HAP-1 (cell line): ENCODE results near the gene SPAG17.
A peak's percentile ranks its signal among the peaks of the same experiment; 100 is the strongest.

Experiments
- DNase-seq, 2 experiments: peaks; one replicate each; pipeline ENCODE4 v3.0.0-alpha.2; 2016 to 2020; ENCODE audit warnings: low spot score in 2 of 2
- H3K27me3 ChIP-seq: fragments of 250-450 bp; sonication (Bioruptor Pico); 2 replicates; pipeline ENCODE4 v1.5.1; 2020; ENCODE audit warnings: low read depth, mild to moderate bottlenecking, moderate library complexity
- H3K36me3 ChIP-seq: fragments of 250-450 bp; sonication (Bioruptor Pico); replicated peaks from 2 replicates; pipeline ENCODE4 v1.5.1; 2020; ENCODE audit warnings: mild to moderate bottlenecking
- H3K4me1 ChIP-seq: fragments of 250-450 bp; sonication (Bioruptor Pico); 2 replicates; pipeline ENCODE4 v1.5.1; 2020; ENCODE audit warnings: mild to moderate bottlenecking
- H3K4me3 ChIP-seq: fragments of 250-450 bp; sonication (Bioruptor Pico); 2 replicates; pipeline ENCODE4 v1.5.1; 2020; ENCODE audit warnings: mild to moderate bottlenecking, moderate library complexity
- H3K9me3 ChIP-seq: fragments of 250-450 bp; sonication (Bioruptor Pico); 2 replicates; pipeline ENCODE4 v1.5.1; 2020; ENCODE audit warnings: mild to moderate bottlenecking, moderate library complexity
- in situ Hi-C: fragments of 300-500 bp; cut with MboI; formaldehyde crosslinking; loops from 3 replicates; pipeline ENCODE4 v1.14.3; 2020; ENCODE audit warnings: low sequenced_read_pairs, inconsistent platforms, mixed read lengths

Gene SPAG17

GRCh38 chr1:118185084-118185832 lies at the start of gene SPAG17:
TSS of gene SPAG17 (minus strand) at chr1:118185228. CDS start at chr1:118185157, 71 bp downstream.
- H3K27me3 ChIP-seq: no peaks in the 10 kb centered on the region
- H3K4me3 ChIP-seq: peak within 1 kb of the TSS; percentile 36
- DNase-seq: peak; percentile 82 to 95
- in situ Hi-C loops: no loop called here
- peaks cover 20% of the 10 kb centered on the region for H3K4me1 ChIP-seq
- no peaks in the 10 kb centered on the region for H3K9me3 ChIP-seq
- no peaks in the 10 kb centered on the region for H3K36me3 ChIP-seq

DNA sequence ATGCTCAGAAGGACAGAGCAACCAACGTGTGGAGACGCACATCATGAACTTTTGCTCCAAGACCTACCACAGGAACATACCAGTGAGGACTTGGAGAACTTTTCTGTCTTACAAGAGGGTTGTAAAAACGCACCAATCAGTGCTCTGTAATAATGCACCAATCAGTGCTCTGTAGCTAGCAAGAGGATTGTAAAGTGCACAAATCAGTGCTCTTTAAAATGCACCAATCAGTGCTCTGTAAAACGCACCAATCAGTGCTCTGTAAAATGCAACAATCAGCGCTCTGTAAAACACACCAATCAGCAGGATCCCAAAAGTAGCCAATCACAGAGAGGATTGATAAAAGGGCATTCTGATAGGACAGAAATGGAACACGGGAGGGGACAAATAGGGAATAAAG lies 40.4 kb upstream of the SPAG17 start:
- Histone ChIP-seq H3K4me1 (peaks cover 5% of the 10 kb centered on the region), H3K27me3 (no peaks in the 10 kb centered on the region), H3K36me3 (no peaks in the 10 kb centered on the region), H3K9me3 (no peaks in the 10 kb centered on the region), H3K4me3 (no peak overlapping the region)
- DNase-seq: no peak
- in situ Hi-C loops: no loop called here

DNA sequence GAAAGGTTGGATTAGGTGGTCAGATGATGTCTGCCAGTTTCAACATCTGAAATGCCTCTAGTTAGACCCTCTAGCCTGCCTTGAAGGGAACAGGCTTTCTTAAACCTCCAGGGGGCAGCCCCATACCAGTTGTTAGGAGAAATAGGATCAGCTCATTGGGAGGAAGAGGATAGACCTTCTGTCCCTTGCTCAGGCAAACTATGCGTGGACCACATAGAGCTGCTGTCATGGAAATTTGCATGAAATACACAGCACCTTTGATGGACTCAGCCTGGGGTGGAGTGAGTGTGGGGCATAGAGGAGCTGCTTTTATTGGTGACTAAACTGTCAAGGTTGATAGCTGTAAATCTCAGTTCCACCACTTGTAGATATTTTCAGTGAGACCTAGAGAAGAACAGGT lies 38.4 kb upstream of the SPAG17 start:
- DNase-seq: peak; percentile 67 to 71
- no peak overlapping the region for H3K4me3 ChIP-seq
- H3K4me1 ChIP-seq: peaks cover 8% of the 10 kb centered on the region
- H3K27me3 ChIP-seq: no peaks in the 10 kb centered on the region
- H3K9me3 ChIP-seq: no peaks in the 10 kb centered on the region
- in situ Hi-C loops: no loop called here
- no peaks in the 10 kb centered on the region for H3K36me3 ChIP-seq

DNA sequence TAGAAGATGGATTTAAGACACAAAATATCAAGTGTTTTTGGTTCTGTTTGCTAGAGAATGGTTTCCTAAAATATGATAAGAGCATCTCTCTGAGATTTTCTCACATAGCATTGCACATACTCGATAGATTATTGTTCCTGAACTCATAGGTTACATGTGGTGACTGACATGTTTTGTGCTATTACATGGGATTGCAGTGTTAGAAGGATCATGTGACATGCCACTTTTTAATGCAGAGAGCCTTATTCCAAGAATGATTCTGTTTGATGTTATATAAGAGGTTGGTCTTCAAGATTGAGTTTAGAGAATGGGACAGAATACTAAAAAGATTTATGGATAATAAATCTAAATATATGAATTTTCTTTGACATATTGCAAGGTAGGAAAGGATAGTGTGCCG lies 34.4 kb upstream of the SPAG17 start:
- H3K27me3 ChIP-seq: no peaks in the 10 kb centered on the region
- H3K4me3 ChIP-seq: no peak overlapping the region
- H3K36me3 ChIP-seq: no peaks in the 10 kb centered on the region
- H3K4me1 ChIP-seq: peaks cover 8% of the 10 kb centered on the region
- H3K9me3 ChIP-seq: no peaks in the 10 kb centered on the region
- DNase-seq: no peak
- in situ Hi-C loops: no loop called here

DNA sequence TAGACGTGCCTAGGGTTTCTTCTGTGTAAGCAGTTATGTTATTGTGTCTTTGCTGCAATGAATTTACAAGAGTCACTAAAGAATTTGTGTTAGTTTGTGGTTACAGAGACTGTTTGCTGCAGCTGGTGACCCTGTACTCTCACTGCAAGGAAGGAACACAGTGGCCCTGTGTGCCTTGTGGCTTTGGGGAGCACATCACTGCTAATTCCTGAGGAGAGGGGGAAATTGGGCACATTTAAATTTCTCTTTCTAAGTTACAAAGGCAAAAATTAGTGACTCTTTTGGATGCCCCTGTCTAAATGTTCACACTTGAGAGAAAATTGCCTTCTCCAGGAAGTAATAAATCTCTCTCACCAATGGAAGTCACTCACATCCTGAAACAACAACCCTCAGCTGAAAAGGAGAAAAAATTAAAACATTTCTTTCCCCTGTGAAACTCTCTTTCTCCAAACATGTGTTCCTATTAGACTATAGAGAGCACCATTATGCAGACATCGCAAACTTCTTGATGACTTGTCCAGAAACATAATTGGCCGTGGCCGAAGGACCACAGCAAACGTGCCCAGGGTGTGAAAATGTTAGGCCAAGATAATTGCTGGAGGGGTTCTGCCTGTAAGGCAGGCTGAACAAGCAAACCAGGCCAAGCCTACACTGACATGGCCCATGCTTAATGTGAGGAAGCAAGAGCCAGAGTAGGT lies 32.3 kb upstream of the SPAG17 start:
- no peaks in the 10 kb centered on the region for H3K9me3 ChIP-seq
- H3K4me3 ChIP-seq: no peak overlapping the region
- H3K4me1 ChIP-seq: peaks cover 8% of the 10 kb centered on the region
- no peaks in the 10 kb centered on the region for H3K27me3 ChIP-seq
- no peaks in the 10 kb centered on the region for H3K36me3 ChIP-seq
- no peak for DNase-seq
- in situ Hi-C loops: no loop called here

GRCh38 chr1:118214866-118215265 lies 29.8 kb upstream of the SPAG17 start:
- Histone ChIP-seq H3K27me3 (no peaks in the 10 kb centered on the region), H3K4me3 (no peak overlapping the region), H3K36me3 (no peaks in the 10 kb centered on the region), H3K4me1 (no peaks in the 10 kb centered on the region), H3K9me3 (no peaks in the 10 kb centered on the region)
- no peak for DNase-seq
- in situ Hi-C loops: no loop called here

- DNase-seq: no peak
- Histone ChIP-seq H3K36me3 (no peaks in the 10 kb centered on the region), H3K4me1 (no peaks in the 10 kb centered on the region), H3K9me3 (no peaks in the 10 kb centered on the region), H3K27me3 (no peaks in the 10 kb centered on the region), H3K4me3 (no peak overlapping the region)
- in situ Hi-C loops: no loop called here
These were observed 25.7 kb upstream of the SPAG17 start for GRCh38 chr1:118210723-118211110.

DNA sequence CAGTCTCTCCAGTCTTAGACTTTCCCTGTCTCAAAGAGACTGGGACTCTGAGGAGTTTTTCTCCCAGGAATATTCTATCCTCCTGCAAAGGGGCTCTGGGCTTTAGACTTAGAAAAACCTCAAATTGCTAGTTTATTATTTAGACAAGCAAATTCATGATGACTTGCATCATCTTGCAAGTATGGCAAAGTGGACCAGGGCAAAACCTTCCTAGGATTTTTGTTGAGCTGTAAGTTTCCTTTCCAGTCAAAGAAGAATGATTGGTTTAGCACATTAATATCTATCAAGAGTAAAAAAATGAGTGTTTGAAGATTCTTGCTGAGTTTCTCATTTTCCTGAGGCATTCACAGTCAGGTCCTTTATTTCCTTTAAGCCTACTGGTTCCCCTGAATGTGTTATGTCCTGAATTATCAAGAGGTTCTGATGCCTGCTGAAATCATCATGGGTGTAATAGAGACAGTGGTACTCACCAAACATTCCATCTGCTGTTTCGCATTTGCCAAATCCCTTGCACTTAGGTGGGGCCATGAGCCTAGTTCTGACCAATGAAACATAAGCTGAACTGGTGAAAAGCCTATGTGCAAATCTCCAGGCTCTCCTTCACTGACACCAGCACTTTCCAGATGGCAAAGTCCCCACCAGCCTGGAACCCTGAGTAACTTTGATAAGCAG lies 25.2 kb upstream of the SPAG17 start:
- no peaks in the 10 kb centered on the region for H3K36me3 ChIP-seq

DNA sequence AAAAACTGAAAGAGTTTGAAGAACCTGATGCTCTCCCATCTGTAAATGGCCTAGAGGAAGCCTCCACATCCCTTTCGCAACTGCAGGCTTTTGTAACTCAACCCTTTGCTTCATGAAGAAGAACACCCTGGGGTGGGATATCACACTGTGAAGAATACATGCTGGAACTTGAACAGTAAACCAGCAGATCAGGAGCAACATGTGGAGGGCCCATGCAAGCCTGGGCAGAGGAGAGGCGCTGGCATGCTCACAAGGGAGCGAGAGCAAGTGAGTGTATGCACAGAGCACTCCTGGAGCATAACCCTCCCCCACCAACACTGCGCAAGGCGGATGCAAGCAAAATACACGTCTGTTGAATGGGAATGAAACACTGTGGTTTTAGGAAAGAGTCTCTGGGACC lies 24.6 kb upstream of the SPAG17 start:
- Histone ChIP-seq H3K4me3 (no peak overlapping the region), H3K9me3 (no peaks in the 10 kb centered on the region), H3K36me3 (no peaks in the 10 kb centered on the region), H3K27me3 (no peaks in the 10 kb centered on the region), H3K4me1 (no peaks in the 10 kb centered on the region)
- DNase-seq: no peak
- in situ Hi-C loops: no loop called here

More for the DNA sequence above, 25.2 kb upstream of the SPAG17 start:
- no peaks in the 10 kb centered on the region for H3K4me1 ChIP-seq
- H3K9me3 ChIP-seq: no peaks in the 10 kb centered on the region
- H3K27me3 ChIP-seq: no peaks in the 10 kb centered on the region
- in situ Hi-C loops: no loop called here
- no peak overlapping the region for H3K4me3 ChIP-seq
- DNase-seq: no peak

GRCh38 chr1:118206966-118207365 lies 21.9 kb upstream of the SPAG17 start:
- in situ Hi-C loops: no loop called here
- H3K4me3 ChIP-seq: no peak overlapping the region

GRCh38 chr1:118204648-118205047 lies 19.6 kb upstream of the SPAG17 start:
- H3K4me1 ChIP-seq: no peaks in the 10 kb centered on the region
- H3K9me3 ChIP-seq: no peaks in the 10 kb centered on the region
- H3K4me3 ChIP-seq: no peak overlapping the region
- no peaks in the 10 kb centered on the region for H3K36me3 ChIP-seq
- in situ Hi-C loops: no loop called here
- H3K27me3 ChIP-seq: no peaks in the 10 kb centered on the region
- no peak for DNase-seq

More at GRCh38 chr1:118206966-118207365, 21.9 kb upstream of the SPAG17 start:
- Histone ChIP-seq H3K9me3 (no peaks in the 10 kb centered on the region), H3K4me1 (no peaks in the 10 kb centered on the region), H3K36me3 (no peaks in the 10 kb centered on the region), H3K27me3 (no peaks in the 10 kb centered on the region)
- DNase-seq: no peak

GRCh38 chr1:118204105-118204504 lies 19.1 kb upstream of the SPAG17 start:
- H3K9me3 ChIP-seq: no peaks in the 10 kb centered on the region
- no peaks in the 10 kb centered on the region for H3K36me3 ChIP-seq
- H3K4me3 ChIP-seq: no peak overlapping the region
- H3K27me3 ChIP-seq: no peaks in the 10 kb centered on the region
- DNase-seq: no peak
- H3K4me1 ChIP-seq: no peaks in the 10 kb centered on the region
- in situ Hi-C loops: no loop called here

DNA sequence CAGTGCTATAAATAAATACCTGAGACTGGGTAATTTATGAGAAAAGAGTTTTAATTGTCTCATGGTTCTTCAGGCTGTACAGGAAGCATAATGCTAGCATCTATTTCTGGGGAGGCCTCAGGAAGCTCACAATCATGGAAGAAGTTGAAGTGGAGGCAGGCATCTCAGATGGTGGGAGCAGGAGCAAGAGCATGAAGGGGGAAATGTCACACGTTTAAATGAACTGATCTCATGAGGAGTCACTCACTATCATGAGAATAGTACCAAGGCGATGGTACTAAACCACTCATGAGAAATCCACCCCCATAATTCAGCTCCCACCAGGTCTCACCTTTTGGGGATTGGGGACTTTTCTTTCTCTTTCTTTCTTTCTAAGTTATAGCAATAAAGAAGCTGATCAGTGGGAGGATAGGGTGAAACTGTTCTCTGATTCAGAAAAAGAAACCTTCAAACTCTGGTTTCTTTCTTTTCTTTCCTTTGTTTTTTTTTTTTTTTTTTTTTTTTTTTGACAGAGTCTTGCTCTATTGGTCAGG lies 17.1 kb upstream of the SPAG17 start:
- H3K9me3 ChIP-seq: no peaks in the 10 kb centered on the region
- no peaks in the 10 kb centered on the region for H3K36me3 ChIP-seq
- H3K4me3 ChIP-seq: no peak overlapping the region
- H3K4me1 ChIP-seq: no peaks in the 10 kb centered on the region
- in situ Hi-C loops: no loop called here
- H3K27me3 ChIP-seq: no peaks in the 10 kb centered on the region
- no peak for DNase-seq

DNA sequence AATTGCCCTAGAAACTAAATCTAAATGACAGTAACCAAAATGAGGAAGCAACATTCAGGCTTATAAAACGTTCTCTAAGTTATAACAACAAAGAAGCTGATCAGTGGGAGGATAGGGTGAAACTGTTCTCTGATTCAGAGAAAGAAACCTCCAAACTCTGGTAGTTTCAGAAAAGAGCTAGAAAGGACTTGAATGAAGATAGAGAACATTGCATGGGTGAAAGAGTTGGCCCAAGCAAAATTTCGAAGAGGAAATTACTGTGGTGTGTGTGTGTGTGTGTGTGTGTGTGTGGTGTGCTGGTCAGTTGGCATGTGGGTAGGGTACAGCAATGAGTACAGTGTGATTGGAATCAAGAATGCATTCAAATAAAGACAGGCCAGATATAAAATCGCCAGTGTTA lies 16.5 kb upstream of the SPAG17 start:
- Histone ChIP-seq H3K27me3 (no peaks in the 10 kb centered on the region), H3K9me3 (no peaks in the 10 kb centered on the region), H3K4me3 (no peak overlapping the region), H3K36me3 (no peaks in the 10 kb centered on the region), H3K4me1 (no peaks in the 10 kb centered on the region)
- no peak for DNase-seq
- in situ Hi-C loops: no loop called here
